Thyroid gland (tissue), 4 donors: ENCODE data around the gene TSHZ1. TPM values are rescaled to one million over a fixed set of nuclear protein-coding genes. Genes with fewer than 3 reads are reported as not detected.
"Not testable (repeated sequence)": the region's sequence is repeated elsewhere in the genome, so short reads cannot be mapped to it uniquely, and the experiment has no call there.

Source experiments
- DNase-seq, 2 donors: peaks; one replicate each; pipeline ENCODE4 v3.0.0-alpha.2; 2019
- H3K27ac ChIP-seq, 3 donors: fragments of 200-600 bp; sonication (generic); 1 replicate in 2 of 3; 2 replicates in 1 of 3; pipeline ENCODE4 v1.5.1; 2016 to 2019; ENCODE audit warnings: mild to moderate bottlenecking in 1 of 3, moderate library complexity in 1 of 3
- H3K27me3 ChIP-seq: fragments of 200-600 bp; sonication (generic); one replicate; pipeline ENCODE4 v1.5.1; 2019
- H3K36me3 ChIP-seq, 2 donors: fragments of 200-600 bp; sonication (generic); one replicate each; pipeline ENCODE4 v1.5.1; 2016 to 2019
- H3K4me1 ChIP-seq, 2 donors: fragments of 200-600 bp; sonication (generic); one replicate each; pipeline ENCODE4 v1.5.1; 2017 to 2019
- H3K4me3 ChIP-seq, 3 donors: fragments of 200-600 bp; sonication (generic); replicated peaks in 1 of 3; 1 replicate in 2 of 3; 2 replicates in 1 of 3; pipeline ENCODE4 v1.5.1; 2016; ENCODE audit warnings: mild to moderate bottlenecking in 1 of 3
- H3K9me3 ChIP-seq: fragments of 200-600 bp; sonication (generic); one replicate; pipeline ENCODE4 v1.5.1; 2017
- CTCF ChIP-seq, 6 experiments: fragments of 200-600 bp in 3 of 6; fragments of 450-650 bp in 3 of 6; sonication (generic) in 3 of 6; IDR thresholded peaks; one replicate each; pipeline ENCODE4 v1.5.1; 2016 to 2019; ENCODE audit warnings: antibody characterized with exemption in 6 of 6, mild to moderate bottlenecking in 2 of 6, inconsistent platforms in 1 of 6, moderate library complexity in 1 of 6
- POLR2A ChIP-seq, 2 donors: fragments of 450-650 bp; IDR thresholded peaks; one replicate each; pipeline ENCODE4 v1.6.1; 2017; ENCODE audit warnings: antibody characterized with exemption in 2 of 2, mild to moderate bottlenecking in 2 of 2, moderate library complexity in 1 of 2
- WGBS, 2 donors: methylation state at CpG; one replicate each; pipeline ENCODE4 v1.1.5; 2017; 5-methylcytosine and 5-hydroxymethylcytosine counted together
- intact Hi-C: fragments of 100-400 bp; cut with DNase I; formaldehyde crosslinking; loops from one replicate; pipeline ENCODE4 v1.15.1; 2023
- total RNA-seq, 4 donors: library from RNA; depleted of rRNA; stranded (reverse); fragments of >200 nt; gene quantifications; one replicate each; pipeline ENCODE4 v1.2.3, GENCODE V29; 2016

Gene TSHZ1
- total RNA-seq, 4 donors from 2014 or later = 17.9 to 22.2 (median 19.0) TPM

- intact Hi-C loops = no loop called here
- Histone ChIP-seq H3K36me3 (no peaks in the 10 kb centered on the region), H3K27me3 (no peaks in the 10 kb centered on the region), H3K27ac (no peak overlapping the region), H3K4me3 (no peak overlapping the region), H3K9me3 (no peaks in the 10 kb centered on the region), H3K4me1 (peaks cover 4 to 12% of the 10 kb centered on the region in 2 donors)
- WGBS, 2 donors = 44 to 48% methylated on average over 14 of the region's 14 CpGs
- DNase-seq = peak; percentile 94 to 95
- TF ChIP-seq CTCF (IDR thresholded peaks at IDR 0.05) (no peak), POLR2A (IDR thresholded peaks at IDR 0.05) (no peak)
Measured at GRCh38 chr18:75183973-75184493, 26.6 kb upstream of the TSHZ1 start.

- peaks cover 4 to 12% of the 10 kb centered on the region in 2 donors for H3K4me1 ChIP-seq
- H3K27ac ChIP-seq = no peak overlapping the region
- intact Hi-C loops = no loop called here
- 63 to 69% methylated on average over 3 of the region's 3 CpGs for WGBS, 2 donors
- H3K9me3 ChIP-seq = no peaks in the 10 kb centered on the region
- no peaks in the 10 kb centered on the region for H3K36me3 ChIP-seq
- H3K4me3 ChIP-seq = no peak overlapping the region
- DNase-seq = no peak
- H3K27me3 ChIP-seq = no peaks in the 10 kb centered on the region
- TF ChIP-seq POLR2A (IDR thresholded peaks at IDR 0.05) (no peak), CTCF (IDR thresholded peaks at IDR 0.05) (no peak)
Measured at GRCh38 chr18:75185460-75185859, 25.1 kb upstream of the TSHZ1 start.

GRCh38 chr18:75187702-75188101 lies 22.9 kb upstream of the TSHZ1 start:
- 88 to 90% methylated on average over 4 of the region's 4 CpGs for WGBS, 2 donors
- intact Hi-C loops = not testable (repeated sequence)

GRCh38 chr18:75189696-75190095 lies 20.9 kb upstream of the TSHZ1 start:
- Histone ChIP-seq H3K36me3 (no peaks in the 10 kb centered on the region), H3K27ac (no peak overlapping the region), H3K9me3 (no peaks in the 10 kb centered on the region), H3K4me1 (peaks cover 0 to 6% of the 10 kb centered on the region in 2 donors), H3K4me3 (no peak overlapping the region), H3K27me3 (no peaks in the 10 kb centered on the region)
- intact Hi-C loops = no loop called here
- no peak for DNase-seq
- TF ChIP-seq POLR2A (IDR thresholded peaks at IDR 0.05) (no peak), CTCF (IDR thresholded peaks at IDR 0.05) (no peak)
- WGBS, 2 donors = 71 to 100% methylated on average over 1 to 2 of the region's 6 CpGs

More at GRCh38 chr18:75187702-75188101, 22.9 kb upstream of the TSHZ1 start:
- not testable (repeated sequence) for H3K27me3 ChIP-seq, H3K4me3 ChIP-seq, H3K27ac ChIP-seq, DNase-seq, H3K9me3 ChIP-seq, H3K36me3 ChIP-seq
- peaks cover 4 to 12% of the 10 kb centered on the region in 2 donors for H3K4me1 ChIP-seq

GRCh38 chr18:75192899-75193298 lies 17.7 kb upstream of the TSHZ1 start:
- DNase-seq = no peak
- no peak overlapping the region for H3K4me3 ChIP-seq
- no peaks in the 10 kb centered on the region for H3K36me3 ChIP-seq
- H3K4me1 ChIP-seq = no peaks in the 10 kb centered on the region
- 72 to 80% methylated on average over 6 of the region's 7 CpGs for WGBS, 2 donors
- no peaks in the 10 kb centered on the region for H3K27me3 ChIP-seq
- TF ChIP-seq POLR2A (IDR thresholded peaks at IDR 0.05) (no peak), CTCF (IDR thresholded peaks at IDR 0.05) (no peak)
- no peak overlapping the region for H3K27ac ChIP-seq
- intact Hi-C loops = no loop called here
- H3K9me3 ChIP-seq = no peaks in the 10 kb centered on the region
